Activated T-cell treated with anti-CD3 and anti-CD28 coated beads for 48 hours (primary cell): ENCODE data around the gene CLIC1.

Experiments
- DNase-seq: peaks from one replicate; pipeline ENCODE4 v3.0.0-alpha.2; 2020; ENCODE audit warnings: low read depth

Gene CLIC1

GRCh38 chr6:31737991-31738979 is 2.0 kb upstream of the CLIC1 start:
- peak; percentile 50 for DNase-seq

- no peak for DNase-seq
Measured at GRCh38 chr6:31737315-31737990, 1.1 kb upstream of the CLIC1 start.

- no peak for DNase-seq
Measured at GRCh38 chr6:31736768-31737314, 511 bp upstream of the CLIC1 start.

- no peak for DNase-seq
Measured at GRCh38 chr6:31734821-31735406, 1.4 kb downstream of the CLIC1 start.

- DNase-seq, result no peak
Measured at GRCh38 chr6:31734247-31734820, 2.0 kb downstream of the CLIC1 start.

GRCh38 chr6:31733734-31734133 is 2.6 kb downstream of the CLIC1 start:
- no peak for DNase-seq

GRCh38 chr6:31732029-31732428 is 4.3 kb downstream of the CLIC1 start:
- DNase-seq, result no peak

GRCh38 chr6:31730631-31731086 is 5.7 kb downstream of the CLIC1 start:
- DNase-seq, result no peak

GRCh38 chr6:31729979-31730630 is 6.2 kb downstream of the CLIC1 start:
- peak; percentile 64 for DNase-seq

- DNase-seq, result peak; percentile 74
Measured at GRCh38 chr6:31729515-31729978, 6.8 kb downstream of the CLIC1 start.

GRCh38 chr6:31728767-31729514 is 7.4 kb downstream of the CLIC1 start, which contains the start of gene DDAH2:
DDAH2 (minus strand) TSS chr6:31729299; CDS start chr6:31729161, 138 bp downstream.
- no peak for DNase-seq

- no peak for DNase-seq
Measured at GRCh38 chr6:31727717-31728671, 8.3 kb downstream of the CLIC1 start.

- DNase-seq, result no peak
Measured at GRCh38 chr6:31727034-31727716, 9.2 kb downstream of the CLIC1 start.

GRCh38 chr6:31725502-31726350 is 10.6 kb downstream of the CLIC1 start:
- no peak for DNase-seq

GRCh38 chr6:31723980-31724691 is 12.2 kb downstream of the CLIC1 start:
- no peak for DNase-seq

GRCh38 chr6:31723245-31723979 is 12.9 kb downstream of the CLIC1 start, which contains the start of gene MPIG6B:
MPIG6B (plus strand) TSS chr6:31723373; CDS start chr6:31723384, 11 bp downstream.
- no peak for DNase-seq
